ENCODE results near the gene RIMBP2. TPM values are rescaled to one million over a fixed set of nuclear protein-coding genes. Genes with fewer than 3 reads are reported as not detected.

Gene RIMBP2
- total RNA-seq, 1 donor from 2014 or later, result not detected

GRCh38 chr12:130555628-130556485 is 160.2 kb downstream of the RIMBP2 start:
- ATAC-seq, result no peak
- DNase-seq (ENCODE audit: low spot score), result no peak

DNA sequence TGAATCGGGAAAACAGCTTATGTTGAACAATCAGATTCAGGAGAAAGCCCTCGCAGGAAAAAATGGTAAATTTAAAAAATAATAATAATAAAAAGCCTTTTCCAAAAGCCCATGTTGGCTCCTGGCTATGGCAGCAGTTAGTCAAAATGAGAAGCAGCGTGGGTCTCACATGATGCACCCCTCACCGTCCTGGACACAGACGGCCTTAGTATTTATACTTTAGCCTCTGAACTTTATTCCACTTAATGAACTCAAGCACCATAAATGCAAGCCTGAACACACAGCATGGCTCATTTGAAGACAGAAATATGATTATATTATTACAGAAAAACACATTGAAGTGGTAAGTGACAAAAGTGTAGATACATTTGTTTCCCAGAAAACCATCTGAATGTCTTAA is 160.9 kb downstream of the RIMBP2 start:
- DNase-seq (ENCODE audit: low spot score), result no peak
- ATAC-seq, result no peak

DNA sequence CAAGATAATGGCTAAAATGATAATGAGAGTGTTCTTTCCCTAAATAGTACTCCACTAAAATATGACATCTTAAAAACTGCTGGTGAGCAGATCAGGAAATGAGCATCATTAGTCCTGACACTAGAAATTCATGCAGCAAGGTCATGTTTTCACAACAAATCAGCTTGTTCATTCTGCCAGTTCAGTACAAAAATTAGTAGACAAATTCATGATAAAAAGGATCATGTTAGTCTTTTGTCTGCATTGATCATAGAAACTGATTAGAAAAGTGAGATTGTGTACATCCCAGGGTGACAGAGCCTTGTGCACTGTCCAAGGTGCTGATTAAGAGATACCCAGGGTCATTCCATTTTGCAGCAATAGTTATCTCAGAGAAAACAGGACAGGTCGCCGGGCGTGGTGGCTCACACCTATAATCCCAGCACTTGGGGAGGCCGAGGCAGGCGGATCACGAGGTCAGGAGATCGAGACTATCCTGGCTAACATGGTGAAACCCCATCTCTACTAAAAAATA is 163.6 kb downstream of the RIMBP2 start:
- no peak for DNase-seq (ENCODE audit: low spot score)
- ATAC-seq, result no peak

GRCh38 chr12:130549361-130549760 is 166.7 kb downstream of the RIMBP2 start:
- DNase-seq (ENCODE audit: low spot score) (no peak), ATAC-seq (no peak)

DNA sequence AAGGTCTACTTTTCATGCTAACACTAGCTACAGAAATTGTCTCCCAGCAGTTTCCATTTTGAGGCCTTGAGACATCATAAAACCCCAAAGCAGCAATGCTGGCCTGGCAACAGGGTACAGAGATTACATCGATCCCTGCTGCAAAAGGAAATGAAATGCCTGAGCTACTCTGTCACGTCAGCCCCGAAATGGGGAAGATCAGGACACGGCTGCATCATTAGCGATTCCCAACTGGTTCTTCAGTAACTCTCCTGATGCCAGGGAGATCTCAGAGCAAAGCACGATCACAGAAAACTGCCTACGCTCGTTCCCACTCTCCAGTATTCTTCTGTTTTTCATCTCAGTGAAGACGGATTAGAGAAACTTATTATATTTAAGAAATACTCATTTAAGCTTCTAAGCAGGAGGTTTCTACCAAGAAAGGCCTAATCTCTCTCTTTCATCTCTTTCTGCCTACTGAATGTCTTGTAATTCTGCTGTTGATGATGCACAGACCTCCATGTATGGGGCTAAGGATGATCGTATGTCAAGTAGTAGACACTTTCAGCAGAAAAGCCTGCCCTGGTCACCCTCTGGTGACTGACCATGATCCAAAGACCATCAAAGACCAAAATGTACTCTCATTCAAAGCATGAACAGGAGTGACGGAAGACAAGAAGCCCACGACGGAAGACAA is 168.5 kb downstream of the RIMBP2 start:
- ATAC-seq (no peak), DNase-seq (ENCODE audit: low spot score) (no peak)

- ATAC-seq (no peak), DNase-seq (ENCODE audit: low spot score) (no peak)
Observed at GRCh38 chr12:130546494-130546893, 169.6 kb downstream of the RIMBP2 start.

DNA sequence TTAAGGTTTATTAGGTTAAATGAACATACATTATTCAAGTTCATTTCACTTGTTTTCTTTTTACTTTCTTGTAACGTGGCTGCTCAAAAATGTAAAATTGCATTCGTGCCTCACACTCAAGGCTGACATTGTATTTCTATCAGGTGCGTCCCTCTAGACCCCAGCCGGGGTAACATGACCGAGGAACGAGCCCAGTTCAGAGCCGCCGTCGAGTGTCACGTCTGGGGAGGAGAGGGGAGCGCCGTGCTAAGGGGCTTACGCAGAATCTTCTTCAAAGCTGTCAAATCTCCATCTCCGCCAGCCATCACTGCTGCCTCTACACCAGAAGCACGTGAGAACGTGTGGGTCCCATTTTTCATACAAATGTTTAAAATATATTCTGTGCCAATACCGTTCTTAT is 170.6 kb downstream of the RIMBP2 start:
- DNase-seq (ENCODE audit: low spot score), result no peak
- ATAC-seq, result no peak

DNA sequence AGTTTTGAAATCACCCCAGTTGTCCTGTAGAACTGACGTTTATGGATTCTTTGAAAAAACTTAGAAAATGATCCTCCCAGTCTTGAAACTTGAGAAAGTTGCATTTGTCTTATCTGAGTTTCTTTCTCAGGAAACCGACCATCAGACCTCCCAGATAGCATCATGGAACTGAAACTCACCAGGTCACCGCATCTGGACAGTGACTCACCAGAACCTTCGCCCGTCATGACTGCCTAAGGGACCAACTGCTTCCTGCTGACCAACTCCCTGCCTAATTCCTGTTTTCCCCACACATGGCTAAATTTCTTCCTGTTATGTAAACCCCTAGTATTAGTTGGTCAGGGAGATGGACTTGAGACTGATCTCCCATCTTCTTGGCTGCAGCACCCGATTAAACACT is 175.7 kb downstream of the RIMBP2 start:
- ATAC-seq (no peak), DNase-seq (ENCODE audit: low spot score) (no peak)

DNA sequence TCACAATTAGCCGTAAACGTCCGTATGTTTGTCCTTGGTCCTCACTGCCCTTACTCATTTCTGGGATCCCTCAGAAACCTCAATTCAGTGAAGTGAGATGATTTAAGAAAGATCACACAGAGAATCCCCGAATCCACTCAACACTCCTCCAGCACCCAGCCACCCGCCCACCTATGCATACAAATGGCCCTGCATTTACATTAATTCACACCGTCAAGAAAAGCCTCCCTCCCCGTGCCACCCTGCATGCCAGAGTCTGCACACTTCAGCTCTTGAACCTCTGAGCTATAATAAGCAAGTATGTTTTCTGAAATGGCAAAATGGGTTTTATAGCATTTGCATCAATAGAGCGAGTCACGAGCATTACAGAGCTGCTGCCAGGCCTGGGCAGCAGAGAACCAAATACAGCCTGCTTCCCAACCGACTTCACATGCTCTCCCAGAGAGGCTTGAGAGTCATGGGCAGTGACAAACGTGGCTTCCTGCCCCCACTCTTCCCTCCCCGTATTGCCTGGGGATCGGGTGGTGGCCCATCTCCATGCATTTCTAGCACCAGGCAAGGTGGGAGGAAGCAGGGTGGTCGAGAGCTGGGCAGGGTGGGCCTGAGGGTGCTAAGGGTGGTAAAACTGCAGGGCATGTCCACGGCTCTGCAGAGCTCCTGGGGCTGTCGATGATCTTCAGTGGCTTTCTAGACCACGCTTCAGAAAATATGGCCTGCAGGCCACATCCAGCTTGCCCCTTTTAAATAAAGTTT is 177.6 kb downstream of the RIMBP2 start:
- DNase-seq (ENCODE audit: low spot score) (no peak), ATAC-seq (no peak)

DNA sequence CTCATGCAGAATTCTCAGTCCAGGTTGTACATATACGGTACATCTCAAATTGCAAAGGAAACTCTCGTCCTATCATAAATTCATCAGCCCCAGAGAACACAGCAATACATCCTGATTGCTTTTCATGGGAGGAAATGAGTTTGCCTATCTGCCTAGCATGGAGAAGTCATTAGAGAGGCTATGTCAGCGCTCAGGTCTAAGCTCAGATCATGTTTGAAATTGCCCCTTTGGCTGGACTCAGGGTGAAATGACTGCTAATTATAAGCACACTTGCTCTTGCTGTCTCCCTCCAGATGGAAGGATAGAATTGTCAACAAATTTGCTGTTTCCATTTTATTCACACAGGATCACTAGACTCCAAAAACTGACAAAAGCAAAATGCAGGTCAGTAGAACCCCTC is 178.4 kb downstream of the RIMBP2 start:
- DNase-seq (ENCODE audit: low spot score), result no peak
- ATAC-seq, result no peak

- DNase-seq (ENCODE audit: low spot score), result no peak
- ATAC-seq, result no peak
Observed at GRCh38 chr12:130537051-130537450, 179.0 kb downstream of the RIMBP2 start.

- no peak for ATAC-seq
- DNase-seq (ENCODE audit: low spot score), result no peak
Observed at GRCh38 chr12:130530429-130530828, 185.7 kb downstream of the RIMBP2 start.

DNA sequence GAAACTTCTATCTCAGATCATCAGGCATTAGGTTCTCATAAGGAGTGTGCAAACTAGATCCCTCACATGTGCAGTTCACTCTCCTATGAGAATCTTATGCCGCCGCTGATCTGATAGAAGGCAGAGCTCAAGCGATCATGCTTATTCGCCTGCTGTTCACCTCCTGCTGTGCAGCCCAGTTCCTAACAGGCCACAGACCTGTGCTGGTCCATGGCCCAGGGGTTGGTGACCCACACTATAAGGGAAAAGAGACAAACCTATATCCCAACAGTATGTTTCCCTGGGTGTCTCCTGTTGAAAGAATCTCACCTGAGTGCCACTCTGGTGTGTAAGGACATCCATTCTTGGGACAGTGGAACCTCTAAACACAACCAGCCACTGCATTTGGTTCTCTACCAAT is 186.3 kb downstream of the RIMBP2 start:
- DNase-seq (ENCODE audit: low spot score) (no peak), ATAC-seq (no peak)

- DNase-seq (ENCODE audit: low spot score), result no peak
- ATAC-seq, result no peak
Observed at GRCh38 chr12:130527239-130527638, 188.9 kb downstream of the RIMBP2 start.

DNA sequence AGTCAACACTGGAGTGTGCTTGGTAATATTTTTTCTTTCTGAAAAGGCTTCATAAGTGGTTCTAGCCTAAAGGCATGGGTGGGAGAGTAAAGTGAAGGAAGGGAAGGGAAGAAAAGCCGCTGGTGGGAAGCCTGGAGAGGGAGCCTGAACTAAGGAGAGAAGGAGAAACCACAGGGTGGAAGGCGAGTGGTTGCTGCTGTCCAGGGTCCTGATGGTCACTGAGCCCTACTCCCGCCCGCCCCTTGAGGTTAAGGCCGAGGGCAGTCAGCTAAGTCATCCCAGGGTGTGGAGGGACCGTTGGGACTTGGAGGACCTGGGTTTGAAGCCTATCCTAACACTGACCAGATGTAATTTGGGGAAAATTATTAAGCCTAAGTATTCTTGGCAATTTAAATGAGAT is 189.3 kb downstream of the RIMBP2 start:
- ATAC-seq (peak; percentile 44), DNase-seq (ENCODE audit: low spot score) (no peak)

- no peak for DNase-seq (ENCODE audit: low spot score)
- ATAC-seq, result no peak
Observed at GRCh38 chr12:130525384-130526172, 190.5 kb downstream of the RIMBP2 start.

GRCh38 chr12:130524759-130525158 is 191.3 kb downstream of the RIMBP2 start:
- no peak for ATAC-seq
- DNase-seq (ENCODE audit: low spot score), result no peak

GRCh38 chr12:130523863-130524614 is 192.1 kb downstream of the RIMBP2 start:
- DNase-seq (ENCODE audit: low spot score) (no peak), ATAC-seq (no peak)

DNA sequence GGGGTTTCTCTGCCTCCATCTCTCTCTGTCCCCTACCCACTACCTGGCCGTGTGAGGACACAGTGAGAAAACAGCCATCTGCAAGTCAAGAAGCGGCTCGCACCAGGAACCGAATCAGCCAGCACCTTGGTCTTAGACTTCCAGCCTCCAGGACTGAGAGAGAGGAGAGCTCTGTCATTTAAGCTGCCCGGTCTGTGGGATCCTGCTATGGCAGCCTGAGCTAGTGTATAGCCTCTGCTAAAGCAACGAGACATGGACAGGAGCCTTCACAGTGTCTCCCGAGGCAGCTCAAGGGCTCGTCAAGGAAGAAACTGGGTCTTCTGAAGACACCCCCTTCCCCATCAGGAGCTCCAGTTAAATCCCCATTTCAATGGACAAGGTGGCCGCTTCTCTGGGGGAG is 192.9 kb downstream of the RIMBP2 start:
- DNase-seq (ENCODE audit: low spot score) (no peak), ATAC-seq (no peak)

DNA sequence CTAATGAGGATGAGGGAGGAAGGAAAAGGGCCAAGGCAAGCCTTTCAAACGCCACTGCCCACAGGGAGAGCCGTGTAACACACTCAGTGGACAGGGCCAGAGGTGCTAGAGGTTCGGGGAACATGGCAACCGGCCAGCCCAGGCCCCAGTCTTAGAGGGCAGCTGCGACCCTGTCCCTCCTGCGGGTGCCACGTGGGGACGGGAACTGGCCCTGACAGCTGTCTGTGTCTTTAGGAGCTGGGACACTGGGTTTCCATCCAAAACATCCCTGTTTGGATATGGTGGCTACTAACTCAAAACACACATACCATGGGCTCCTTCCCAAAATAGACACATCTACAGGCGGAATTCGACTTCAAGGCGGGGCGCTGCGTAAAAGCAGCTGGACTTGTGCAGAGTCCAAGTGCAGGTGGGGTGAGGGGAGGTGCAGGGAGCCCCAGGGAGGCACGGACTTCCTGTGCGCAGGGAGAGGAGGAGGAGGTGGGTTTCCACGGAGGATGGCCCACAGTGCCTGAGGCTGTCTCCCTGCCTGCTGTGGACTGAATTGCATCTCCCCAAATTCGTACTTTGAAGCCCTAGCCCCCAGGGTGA is 193.8 kb downstream of the RIMBP2 start:
- ATAC-seq (no peak), DNase-seq (ENCODE audit: low spot score) (no peak)

All from left lobe of liver (tissue), 2 donors.